Non-pigmented ciliary epithelial cell (primary cell): Measurements from ENCODE around the gene LEP.
"Not testable (repeated sequence)": the region's sequence is repeated elsewhere in the genome, so short reads cannot be mapped to it uniquely, and the experiment has no call there.

ENCODE experiments used
- DNase-seq: peaks from one replicate; pipeline ENCODE4 v3.0.0-alpha.2; 2010; ENCODE audit warnings: low read depth

The LEP gene

GRCh38 chr7:128274246-128274883 is 33.3 kb downstream of the LEP start:
- no peak for DNase-seq

GRCh38 chr7:128274884-128275603 is 34.0 kb downstream of the LEP start:
- no peak for DNase-seq

- DNase-seq, result no peak
Measured at GRCh38 chr7:128275681-128276080, 34.6 kb downstream of the LEP start.

- no peak for DNase-seq
Measured at GRCh38 chr7:128278366-128278765, 37.3 kb downstream of the LEP start.

GRCh38 chr7:128279124-128279713 is 38.1 kb downstream of the LEP start:
- DNase-seq, result no peak

- not testable (repeated sequence) for DNase-seq
Measured at GRCh38 chr7:128280451-128280850, 39.4 kb downstream of the LEP start.

GRCh38 chr7:128281605-128282380 is 40.7 kb downstream of the LEP start:
- no peak for DNase-seq

GRCh38 chr7:128284102-128284501 is 43.0 kb downstream of the LEP start:
- DNase-seq, result no peak

- no peak for DNase-seq
Measured at GRCh38 chr7:128287556-128287955, 46.5 kb downstream of the LEP start.

- DNase-seq, result not testable (repeated sequence)
Measured at GRCh38 chr7:128298004-128298403, 56.9 kb downstream of the LEP start.

- no peak for DNase-seq
Measured at GRCh38 chr7:128299109-128299607, 58.1 kb downstream of the LEP start.

GRCh38 chr7:128302139-128302538 is 61.1 kb downstream of the LEP start:
- no peak for DNase-seq

- DNase-seq, result no peak
Measured at GRCh38 chr7:128303133-128303532, 62.1 kb downstream of the LEP start.

- no peak for DNase-seq
Measured at GRCh38 chr7:128303643-128304042, 62.6 kb downstream of the LEP start.

GRCh38 chr7:128304212-128304611 is 63.1 kb downstream of the LEP start:
- no peak for DNase-seq

GRCh38 chr7:128307061-128307460 is 66.0 kb downstream of the LEP start:
- DNase-seq, result no peak
